Thymus (tissue), 11 donors: ENCODE data around the gene CXXC4. TPM values are rescaled to one million over a fixed set of nuclear protein-coding genes. Genes with fewer than 3 reads are reported as not detected.

Experiments
- DNase-seq, 9 donors: peaks; one replicate each; pipeline ENCODE4 v3.0.0-alpha.2; 2013; ENCODE audit warnings: low spot score in 9 of 9, low read depth in 6 of 9, missing footprints in 1 of 9
- H3K27ac ChIP-seq, 2 donors: one replicate each; pipeline ENCODE4 v1.5.1; 2013; ENCODE audit warnings: control low read depth in 1 of 2, low read depth in 1 of 2, low read length in 1 of 2, mild to moderate bottlenecking in 1 of 2, moderate library complexity in 1 of 2
- H3K27me3 ChIP-seq, 2 donors: one replicate each; pipeline ENCODE4 v1.5.1; 2013; ENCODE audit warnings: low read length in 1 of 2; ENCODE audit not compliant: control insufficient read depth in 2 of 2, insufficient read depth in 1 of 2
- H3K36me3 ChIP-seq, 2 donors: one replicate each; pipeline ENCODE4 v1.5.1; 2013; ENCODE audit warnings: low read length in 1 of 2, mild to moderate bottlenecking in 1 of 2, moderate library complexity in 1 of 2; ENCODE audit not compliant: control insufficient read depth in 2 of 2, insufficient read depth in 2 of 2
- H3K4me1 ChIP-seq, 2 donors: one replicate each; pipeline ENCODE4 v1.5.1; 2013; ENCODE audit warnings: low read length in 2 of 2; ENCODE audit not compliant: control insufficient read depth in 2 of 2, insufficient read depth in 2 of 2
- H3K4me3 ChIP-seq, 2 donors: one replicate each; pipeline ENCODE4 v1.5.1; 2013; ENCODE audit warnings: low read length in 2 of 2, control low read depth in 1 of 2, mild to moderate bottlenecking in 1 of 2
- H3K9me3 ChIP-seq, 2 donors: one replicate each; pipeline ENCODE4 v1.5.1; 2013; ENCODE audit warnings: low read length in 1 of 2, mild to moderate bottlenecking in 1 of 2; ENCODE audit not compliant: control insufficient read depth in 2 of 2, insufficient read depth in 1 of 2
- WGBS: extraction: QIAGEN DNeasy Blood & Tissue Kit; methylation state at CpG from one replicate; pipeline ENCODE4 v1.1.7; 2013; 5-methylcytosine and 5-hydroxymethylcytosine counted together
- polyA plus RNA-seq: library from polyadenylated mRNA; stranded (reverse); fragments of 200-250 nt; gene quantifications from one replicate; pipeline ENCODE4 v1.2.3, GENCODE V29; 2013
- total RNA-seq: library from RNA; stranded (reverse); fragments of 120-200 nt; gene quantifications from one replicate; pipeline ENCODE4 v1.2.4, GENCODE V29; 2013
- donor health status: healthy.

CXXC4 gene
- total and polyA plus RNA-seq, 2 donors = 0.57 to 1.2 TPM

DNA sequence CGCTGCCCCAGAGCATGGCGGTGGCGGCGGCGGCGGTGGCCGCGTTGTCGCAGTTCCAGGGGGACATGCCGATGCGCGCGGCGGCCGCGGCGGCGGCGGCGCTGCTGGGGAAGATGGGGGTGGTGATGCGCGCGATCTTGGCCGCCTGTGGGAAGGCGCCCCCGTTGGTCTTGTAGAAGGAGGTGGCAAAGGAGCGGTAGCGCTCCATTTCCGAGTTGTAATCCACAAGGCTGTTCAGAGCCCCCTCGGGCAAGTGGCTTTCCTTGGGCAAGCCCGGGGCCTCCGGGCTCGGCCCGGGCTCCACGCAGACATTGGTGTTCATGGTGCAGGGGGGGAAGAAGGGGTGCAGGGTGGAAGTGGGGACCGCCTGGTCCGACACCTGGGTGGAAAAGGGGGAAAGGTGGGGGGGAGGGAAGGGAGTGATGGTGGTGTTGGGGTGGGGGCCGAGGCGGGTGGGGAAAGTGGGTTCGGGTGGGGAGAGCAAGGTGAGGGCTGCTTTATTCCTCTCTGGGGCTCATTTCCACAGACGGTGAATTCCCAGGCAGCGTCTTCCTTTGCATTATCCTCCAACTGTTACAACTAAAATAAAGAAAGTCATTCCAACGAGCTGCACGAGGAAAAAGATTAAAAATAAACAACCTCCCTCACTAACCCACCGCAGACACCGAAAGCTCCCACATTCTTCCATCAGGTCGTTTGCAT lies 3.1 kb downstream of the CXXC4 start:
- Histone ChIP-seq H3K36me3 (no peaks in the 10 kb centered on the region), H3K27me3 (peaks cover 13 to 65% of the 10 kb centered on the region in 2 donors), H3K4me3 (peak overlapping the region; percentile 38 to 49), H3K27ac (peak overlapping the region in 1 of 2 donors; percentile 52), H3K4me1 (peaks cover 5 to 13% of the 10 kb centered on the region in 2 donors), H3K9me3 (no peaks in the 10 kb centered on the region)
- DNase-seq = peak in 3 of 9 donors; percentile 15 to 52 (median 39)
- WGBS = 2% methylated on average over 47 of the region's 47 CpGs

DNA sequence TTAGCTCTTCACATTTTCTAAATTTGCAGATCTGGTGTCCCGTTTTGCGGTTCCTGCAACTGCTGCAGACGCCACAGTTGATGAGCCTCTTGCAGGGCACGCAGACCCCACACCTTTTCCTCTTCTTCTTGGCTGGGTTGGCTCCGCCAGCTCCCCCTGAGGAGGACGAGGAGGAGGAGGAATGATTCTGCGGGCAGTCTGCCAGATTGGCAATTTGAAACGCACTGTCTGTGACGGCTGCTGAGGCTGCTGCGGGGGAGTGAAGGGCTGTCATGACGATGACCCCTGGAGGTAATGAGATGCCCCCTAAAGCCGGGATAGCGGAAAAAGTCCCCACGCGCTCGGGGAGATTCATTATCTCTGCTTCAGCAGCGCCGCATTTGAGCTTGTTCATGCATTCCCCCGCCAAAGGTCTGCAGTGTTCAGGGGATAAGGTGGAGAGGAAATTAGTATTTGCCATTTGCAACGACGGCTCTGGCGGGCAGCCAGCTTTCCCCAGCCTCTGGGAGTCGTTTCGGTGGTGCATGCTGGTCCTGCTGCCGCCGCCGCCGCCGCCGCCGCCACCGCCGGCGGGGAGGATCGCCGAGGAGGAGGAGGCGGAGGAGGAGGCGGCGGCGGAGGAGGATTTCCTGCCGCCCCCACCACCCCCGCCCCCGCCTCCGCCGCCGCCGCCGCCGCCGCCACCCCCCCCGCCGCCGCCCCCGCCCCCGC lies 3.8 kb downstream of the CXXC4 start:
- peak in 3 of 9 donors; percentile 8 to 49 (median 21) for DNase-seq
- under 1% methylated on average over 54 of the region's 55 CpGs for WGBS
- H3K27ac ChIP-seq = peak overlapping the region in 1 of 2 donors; percentile 47

DNA sequence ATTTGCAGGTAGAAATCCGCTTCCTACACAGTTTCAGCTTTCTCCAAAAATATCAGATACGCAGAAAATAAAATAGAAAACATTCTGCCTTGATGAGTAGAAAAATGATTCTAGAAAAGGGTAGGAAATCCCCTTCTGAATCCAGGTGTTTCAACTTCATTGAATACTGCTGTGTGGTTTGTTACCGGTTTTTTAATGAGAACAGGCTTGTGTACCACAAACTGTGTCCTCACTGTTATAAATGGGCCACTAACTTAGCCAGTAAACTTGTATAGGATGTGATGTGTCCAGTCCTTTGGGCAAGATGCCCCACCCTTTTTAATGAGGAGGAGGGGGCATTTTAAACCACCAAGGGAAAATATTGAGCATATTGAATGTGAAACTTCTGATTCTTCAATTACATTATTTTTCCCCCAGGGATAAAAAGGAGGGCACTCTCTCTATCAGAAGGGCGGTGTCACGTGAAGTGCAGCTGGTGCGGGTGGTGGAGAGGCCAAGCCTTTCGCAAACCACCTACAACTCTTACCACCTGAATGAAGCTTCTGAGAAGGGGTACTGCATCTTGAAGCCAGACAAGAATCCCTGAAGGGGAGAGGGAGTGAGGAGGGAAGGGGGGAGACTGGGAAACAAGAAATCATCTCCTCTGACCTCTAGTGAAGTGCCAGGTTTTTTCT lies 4.5 kb downstream of the CXXC4 start:
- peak in 1 of 9 donors; percentile 19 for DNase-seq
- peak overlapping the region; percentile 19 to 49 for H3K4me3 ChIP-seq
- WGBS = 40% methylated on average over 7 of the region's 7 CpGs
- peaks cover 5 to 13% of the 10 kb centered on the region in 2 donors for H3K4me1 ChIP-seq
- H3K36me3 ChIP-seq = no peaks in the 10 kb centered on the region
- H3K27ac ChIP-seq = peak overlapping the region in 1 of 2 donors; percentile 28
- no peaks in the 10 kb centered on the region for H3K9me3 ChIP-seq
- H3K27me3 ChIP-seq = peaks cover 13 to 58% of the 10 kb centered on the region in 2 donors

More for the DNA sequence above, 3.8 kb downstream of the CXXC4 start:
- peaks cover 13 to 64% of the 10 kb centered on the region in 2 donors for H3K27me3 ChIP-seq
- peaks cover 5 to 13% of the 10 kb centered on the region in 2 donors for H3K4me1 ChIP-seq
- H3K9me3 ChIP-seq = no peaks in the 10 kb centered on the region
- H3K4me3 ChIP-seq = peak overlapping the region; percentile 19 to 49
- no peaks in the 10 kb centered on the region for H3K36me3 ChIP-seq

DNA sequence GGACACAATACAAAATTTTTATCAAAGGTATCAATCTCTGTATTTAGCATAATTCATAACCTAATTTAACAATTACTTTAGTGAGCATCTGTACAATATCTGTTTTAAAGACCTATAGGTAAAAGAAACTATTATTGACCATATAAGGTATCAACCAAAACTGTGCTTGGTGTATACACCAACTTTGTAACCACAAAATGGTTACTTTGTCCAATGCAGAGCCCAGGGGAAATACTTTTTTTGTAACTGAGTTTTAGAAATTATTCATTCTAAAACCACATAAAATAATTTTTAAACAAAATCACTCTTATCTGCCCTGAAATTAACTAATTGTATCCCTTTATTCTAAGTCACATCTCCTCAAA lies 5.0 kb downstream of the CXXC4 start:
- DNase-seq = no peak
- H3K9me3 ChIP-seq = no peaks in the 10 kb centered on the region
- no peak overlapping the region for H3K27ac ChIP-seq
- no peak overlapping the region for H3K4me3 ChIP-seq
- peaks cover 5 to 13% of the 10 kb centered on the region in 2 donors for H3K4me1 ChIP-seq
- peaks cover 13 to 53% of the 10 kb centered on the region in 2 donors for H3K27me3 ChIP-seq
- no peaks in the 10 kb centered on the region for H3K36me3 ChIP-seq

DNA sequence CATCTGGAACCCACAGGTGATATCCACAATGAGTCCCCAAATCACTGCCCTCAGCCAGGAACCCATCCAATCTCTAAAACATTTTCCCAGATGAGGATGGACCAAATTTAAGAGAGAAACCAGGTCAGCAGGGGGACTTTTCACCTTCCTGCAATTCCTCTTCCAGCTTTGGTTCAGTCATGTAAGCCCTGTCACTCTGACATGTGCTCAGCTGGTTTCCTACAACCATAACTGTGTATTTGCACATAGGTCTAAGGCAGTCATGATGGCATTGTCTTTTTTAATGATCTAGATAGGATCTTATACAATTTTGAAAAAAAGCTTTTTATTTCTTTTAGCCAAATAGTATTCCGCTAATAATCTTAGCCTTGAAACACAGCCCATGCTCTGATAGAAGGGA lies 6.5 kb downstream of the CXXC4 start:
- DNase-seq = no peak

DNA sequence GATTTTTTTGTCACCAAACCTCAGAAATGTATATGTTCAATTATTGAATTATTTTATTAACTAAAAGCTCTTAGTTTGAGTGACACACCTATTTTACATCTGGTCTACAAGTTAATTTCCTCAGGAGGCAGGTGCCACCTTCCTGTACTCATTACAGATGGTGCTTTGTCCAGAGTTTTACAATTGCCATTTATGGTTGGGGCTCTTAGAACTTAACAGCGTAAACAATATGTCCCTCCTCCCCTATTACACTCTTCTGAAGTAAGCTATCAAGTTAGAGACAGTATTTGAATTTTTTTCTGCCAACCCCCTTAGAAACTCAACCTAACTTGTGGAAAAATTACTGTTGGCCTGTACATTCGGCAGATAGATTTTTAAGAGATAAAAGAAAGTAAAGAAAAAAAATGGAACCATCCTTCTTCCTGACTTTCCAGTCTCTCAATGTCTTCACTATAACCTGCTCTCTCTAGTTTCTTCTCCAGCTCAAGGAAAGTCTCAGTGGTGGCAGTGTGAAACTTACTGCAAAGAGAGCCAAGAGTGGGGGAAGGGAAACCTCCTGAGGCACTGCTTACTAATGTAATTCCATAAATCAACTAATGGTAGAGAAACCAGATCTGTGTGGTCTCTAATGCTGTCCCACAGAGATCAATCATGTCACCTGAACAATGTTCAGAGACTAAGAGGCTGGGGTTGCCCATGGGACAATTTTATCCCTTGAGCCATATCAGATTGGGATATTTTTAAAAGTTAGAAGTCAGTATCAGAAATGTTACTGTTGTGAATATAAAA lies 7.8 kb downstream of the CXXC4 start:
- H3K4me3 ChIP-seq = no peak overlapping the region
- no peaks in the 10 kb centered on the region for H3K9me3 ChIP-seq
- 95% methylated on average over 2 of the region's 2 CpGs for WGBS
- H3K27ac ChIP-seq = no peak overlapping the region
- peaks cover 6 to 27% of the 10 kb centered on the region in 2 donors for H3K27me3 ChIP-seq
- DNase-seq = no peak
- no peaks in the 10 kb centered on the region for H3K36me3 ChIP-seq
- H3K4me1 ChIP-seq = peaks cover 5 to 11% of the 10 kb centered on the region in 2 donors

More for the DNA sequence above, 6.5 kb downstream of the CXXC4 start:
- Histone ChIP-seq H3K4me3 (no peak overlapping the region), H3K36me3 (no peaks in the 10 kb centered on the region), H3K9me3 (no peaks in the 10 kb centered on the region), H3K27me3 (peaks cover 13 to 38% of the 10 kb centered on the region in 2 donors), H3K27ac (no peak overlapping the region), H3K4me1 (peaks cover 5 to 13% of the 10 kb centered on the region in 2 donors)
- WGBS = 100% methylated on average over 1 of the region's 1 CpG

DNA sequence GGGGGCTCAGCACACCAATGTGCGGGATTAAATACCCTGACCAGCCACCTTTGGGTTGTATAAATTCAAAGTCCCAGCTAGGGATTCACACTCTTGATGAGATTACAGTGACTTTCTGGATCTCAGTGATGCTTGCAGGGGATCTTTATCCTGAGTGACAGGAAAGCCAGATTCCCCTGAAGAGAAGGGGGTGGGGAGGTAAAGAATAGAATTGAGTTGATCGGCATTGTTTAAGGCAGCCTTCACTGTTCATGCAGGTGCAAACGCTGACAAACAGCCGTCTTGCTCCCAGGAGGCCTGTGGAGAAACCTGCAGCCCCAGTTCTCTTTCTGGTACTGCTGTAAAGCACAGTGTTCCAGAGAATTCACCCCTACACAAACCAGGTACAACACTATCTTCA lies 19.0 kb downstream of the CXXC4 start:
- Histone ChIP-seq H3K4me1 (no peaks in the 10 kb centered on the region), H3K4me3 (no peak overlapping the region), H3K27ac (no peak overlapping the region), H3K36me3 (no peaks in the 10 kb centered on the region), H3K27me3 (no peaks in the 10 kb centered on the region), H3K9me3 (no peaks in the 10 kb centered on the region)
- 81% methylated on average over 4 of the region's 4 CpGs for WGBS
- no peak for DNase-seq

DNA sequence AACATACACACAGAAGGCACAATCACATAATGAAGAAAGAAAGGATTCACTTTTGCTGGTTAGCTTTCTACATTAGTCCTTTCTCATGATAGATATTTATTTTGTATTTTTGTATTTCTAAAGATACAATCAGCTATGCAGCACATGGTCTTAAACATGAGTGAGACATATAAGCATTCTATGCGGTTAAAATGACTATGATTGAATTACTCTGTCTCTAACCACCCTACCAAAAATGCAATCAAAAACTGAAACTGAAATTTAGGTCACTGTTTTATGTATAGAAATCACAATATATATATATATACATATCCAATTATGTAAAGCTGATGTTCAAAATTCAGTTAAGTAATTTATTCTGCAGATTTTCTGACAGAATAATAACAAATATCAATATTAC lies 21.9 kb downstream of the CXXC4 start:
- no peak overlapping the region for H3K4me3 ChIP-seq
- DNase-seq = no peak
- H3K27ac ChIP-seq = no peak overlapping the region
- H3K36me3 ChIP-seq = no peaks in the 10 kb centered on the region
- no peaks in the 10 kb centered on the region for H3K4me1 ChIP-seq
- WGBS = 93% methylated on average over 1 of the region's 1 CpG
- H3K9me3 ChIP-seq = no peaks in the 10 kb centered on the region
- H3K27me3 ChIP-seq = no peaks in the 10 kb centered on the region
